ENCODE data around the gene PIAS1.
"Not testable (repeated sequence)": the region's sequence is repeated elsewhere in the genome, so short reads cannot be mapped to it uniquely, and the experiment has no call there.

Gene PIAS1

DNA sequence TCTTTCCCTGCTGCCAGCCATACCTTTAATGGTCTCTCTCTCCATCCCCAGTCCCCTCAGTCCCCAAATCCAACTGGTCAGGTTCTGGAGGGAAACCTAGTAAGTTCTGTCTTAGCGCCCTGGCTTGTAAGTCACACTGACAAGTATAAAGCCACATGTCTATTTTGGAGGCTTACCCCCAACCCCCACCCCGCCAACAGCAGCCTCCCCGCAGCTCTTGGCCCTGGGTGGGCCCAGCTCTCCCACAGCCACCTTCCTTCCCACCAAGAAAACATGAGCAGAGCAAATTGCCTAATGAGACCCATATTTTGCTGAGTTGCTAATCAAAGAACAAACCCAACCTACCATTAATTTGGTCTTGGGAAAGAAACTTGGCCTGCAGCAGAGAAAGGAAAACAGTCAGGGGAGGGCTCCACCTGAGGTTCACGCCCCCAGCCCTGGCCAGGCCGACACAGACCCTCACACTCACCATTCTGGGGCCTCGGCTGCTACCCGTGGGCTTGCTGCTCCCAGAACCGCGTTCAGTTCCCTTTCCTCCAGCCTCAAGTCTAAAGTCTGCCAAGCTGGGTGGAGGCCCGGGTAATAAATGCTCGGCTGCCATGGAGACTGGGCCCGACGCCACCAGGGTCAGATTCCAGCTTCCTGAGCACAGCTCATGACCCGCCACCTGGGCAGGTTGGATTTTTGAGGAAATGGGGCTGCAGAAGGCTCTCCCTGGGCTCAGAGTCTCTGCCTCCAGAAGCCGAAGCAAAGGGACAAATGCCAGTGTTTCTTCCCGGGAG is 150.9 kb downstream of the PIAS1 start, which contains the start of gene CALML4:
Gene CALML4 (minus strand): TSS at position 557 of the 782 bp plus-strand sequence. CDS start 85 bp downstream, at position 472.
- peak; percentile 69 for DNase-seq

DNA sequence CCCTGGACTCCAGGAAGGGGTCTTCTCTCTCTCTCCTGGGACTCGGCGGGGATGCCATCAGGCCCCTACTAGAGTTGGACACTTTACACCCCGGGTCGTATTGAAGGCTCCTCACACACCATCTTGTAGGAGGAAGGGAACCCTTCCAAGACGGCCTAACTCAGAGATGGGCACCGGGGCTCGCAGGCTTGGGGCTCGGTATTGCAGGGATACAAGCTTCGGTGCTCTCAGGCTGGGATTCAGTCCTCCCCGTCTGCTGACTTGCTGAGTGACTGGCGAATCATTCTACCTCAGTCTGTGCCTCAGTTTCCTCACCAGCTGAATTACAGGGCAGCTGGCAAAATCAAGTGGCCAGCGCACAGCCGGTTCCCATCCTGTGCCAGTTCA is 151.4 kb downstream of the PIAS1 start:
- DNase-seq: no peak

- DNase-seq: no peak
Measured at GRCh38 chr15:68205954-68206539, 151.9 kb downstream of the PIAS1 start.

GRCh38 chr15:68206711-68207151 is 152.6 kb downstream of the PIAS1 start:
- no peak for DNase-seq

GRCh38 chr15:68207176-68207935 is 153.2 kb downstream of the PIAS1 start:
- DNase-seq: no peak

DNA sequence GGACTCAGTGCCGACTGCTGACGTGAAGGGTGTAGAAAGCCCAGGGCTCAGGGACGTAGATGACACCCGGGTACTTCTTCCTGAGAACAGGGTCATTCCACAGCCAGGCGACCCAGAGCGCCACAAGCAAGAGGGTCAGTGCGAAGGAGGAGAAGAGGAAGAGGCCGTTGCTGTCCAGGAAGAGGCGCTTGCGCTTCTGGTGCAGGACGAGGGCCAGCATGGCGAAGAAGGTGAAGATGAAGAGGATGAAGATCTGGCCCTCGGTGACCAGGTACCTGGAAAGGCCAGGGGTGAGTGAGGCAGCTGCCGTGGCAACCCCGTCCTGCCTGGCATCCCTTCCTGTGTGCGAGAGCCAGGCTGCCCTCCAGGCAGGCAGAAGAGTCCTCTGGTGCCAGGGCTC is 154.0 kb downstream of the PIAS1 start:
- DNase-seq: no peak

- no peak for DNase-seq
Measured at GRCh38 chr15:68208636-68209240, 154.6 kb downstream of the PIAS1 start.

GRCh38 chr15:68209272-68209671 is 155.2 kb downstream of the PIAS1 start:
- DNase-seq: no peak

GRCh38 chr15:68209735-68210408 is 155.8 kb downstream of the PIAS1 start:
- DNase-seq: no peak

DNA sequence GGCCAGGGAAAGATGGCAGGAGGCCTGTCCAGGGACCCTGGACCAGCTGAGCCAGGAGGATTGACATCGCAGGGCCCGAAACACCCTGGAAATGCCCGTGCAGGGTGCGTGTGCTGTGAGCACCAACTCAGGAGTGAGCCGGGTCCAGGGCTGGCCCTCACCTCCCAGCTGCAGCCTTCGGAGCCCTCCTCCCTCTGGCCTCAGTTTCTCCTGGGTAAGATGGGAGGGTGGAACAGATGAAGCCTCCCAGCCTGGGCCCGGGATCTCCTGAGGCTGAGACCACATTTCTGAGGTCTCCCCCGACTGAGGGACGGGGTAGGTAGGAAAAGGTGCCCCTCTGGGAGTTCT is 156.3 kb downstream of the PIAS1 start:
- DNase-seq: no peak

DNA sequence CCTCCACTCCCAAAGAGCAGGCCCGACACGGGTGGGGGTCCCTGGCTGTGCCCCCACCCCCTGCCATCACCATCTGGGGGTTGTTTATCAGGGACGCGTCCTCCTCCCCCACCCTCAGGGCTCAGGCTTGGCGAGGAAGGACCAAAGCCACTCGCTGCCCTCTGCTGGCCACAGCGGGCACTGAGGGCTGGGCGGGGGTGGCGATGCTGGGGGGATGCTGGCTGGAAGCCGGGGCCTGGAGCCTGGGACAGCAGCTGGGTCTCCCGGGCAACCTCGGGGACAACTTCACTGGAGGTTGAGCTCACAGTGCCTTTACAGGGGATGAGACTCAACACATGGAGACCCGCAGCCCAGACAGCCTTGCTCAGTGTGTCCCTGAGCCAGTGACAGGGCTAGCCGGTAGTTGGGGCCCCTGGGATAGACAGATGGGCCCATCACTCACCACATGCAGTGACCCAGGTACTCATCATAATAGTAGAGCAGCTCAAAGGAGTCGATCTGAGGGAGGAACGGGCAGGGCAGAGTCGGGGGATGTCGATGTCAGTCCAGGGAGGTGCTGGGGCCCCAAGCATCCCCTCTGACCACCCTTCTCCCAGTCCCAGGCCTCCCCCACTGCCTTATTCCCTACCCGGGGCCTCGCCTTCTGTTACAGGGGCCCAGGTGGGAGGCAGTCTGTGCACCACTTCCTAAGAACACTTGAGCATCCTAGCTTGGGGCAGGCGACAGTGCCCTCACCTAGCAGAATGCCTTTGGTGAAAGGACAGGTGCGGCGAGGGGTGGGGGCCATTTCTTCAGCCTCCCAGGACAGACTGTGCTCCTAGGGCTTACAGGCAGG is 156.9 kb downstream of the PIAS1 start:
- DNase-seq: no peak

- no peak for DNase-seq
Measured at GRCh38 chr15:68211656-68212320, 157.7 kb downstream of the PIAS1 start.

GRCh38 chr15:68213491-68213845 is 159.4 kb downstream of the PIAS1 start:
- not testable (repeated sequence) for DNase-seq

- DNase-seq: no peak
Measured at GRCh38 chr15:68213991-68214837, 160.1 kb downstream of the PIAS1 start.

DNA sequence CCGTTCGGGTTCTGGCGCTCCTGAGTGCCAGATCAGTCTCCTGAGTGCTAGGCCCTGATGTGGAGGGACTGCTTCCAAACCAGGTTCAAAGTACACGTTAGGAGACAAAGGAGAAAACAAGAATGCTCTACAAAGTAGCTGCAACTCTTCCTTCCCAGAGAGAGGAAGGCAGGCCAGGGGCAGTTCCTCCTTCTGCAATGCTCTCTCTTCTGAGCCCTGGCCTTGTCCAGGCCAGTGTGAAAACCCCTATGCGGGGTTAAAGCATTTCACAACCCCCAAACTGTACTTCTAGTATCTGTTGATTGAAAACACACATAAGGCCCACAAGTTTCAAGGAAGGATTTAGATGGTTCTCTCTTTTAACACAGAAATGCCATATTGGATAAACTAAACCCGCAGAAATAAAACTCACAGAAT is 160.7 kb downstream of the PIAS1 start:
- DNase-seq: no peak

DNA sequence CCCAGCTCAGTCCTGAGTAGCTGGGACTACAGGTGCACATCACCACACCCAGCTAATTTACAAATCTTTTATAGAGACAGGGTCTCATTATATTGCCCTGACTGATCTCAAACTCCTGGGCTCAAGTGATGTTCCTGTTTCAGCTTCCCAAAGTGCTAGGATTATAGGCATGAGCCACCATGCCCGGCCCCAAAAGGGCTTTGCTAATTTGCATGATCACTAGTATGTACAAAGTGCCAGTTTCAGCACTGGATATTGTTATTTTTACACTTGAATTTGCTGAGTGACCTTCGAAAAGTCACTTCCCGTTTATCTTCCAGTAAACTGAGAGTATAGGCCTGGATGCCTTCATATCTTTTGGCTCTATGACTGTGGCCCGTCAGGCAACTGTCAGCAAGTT is 163.2 kb downstream of the PIAS1 start:
- DNase-seq: no peak

DNA sequence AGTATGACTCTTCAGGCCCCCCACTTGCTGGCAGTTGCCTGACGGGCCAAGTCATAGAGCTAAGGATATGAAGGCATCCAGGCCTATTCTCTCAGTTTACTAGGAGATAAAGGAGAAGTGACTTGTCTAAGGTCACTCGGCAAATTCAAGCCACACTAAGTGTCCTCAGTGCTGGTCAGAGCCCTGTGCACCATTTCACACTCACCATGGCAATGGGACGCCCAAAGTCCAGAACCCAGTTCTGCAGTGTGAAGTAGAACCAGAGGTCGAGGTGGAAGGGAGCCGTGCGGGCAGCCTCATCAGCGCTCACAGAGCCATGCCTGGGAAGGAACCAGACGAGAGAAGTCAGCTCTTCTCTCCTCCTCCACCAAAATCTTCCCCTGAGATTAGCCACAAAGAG is 164.2 kb downstream of the PIAS1 start:
- DNase-seq: no peak

DNA sequence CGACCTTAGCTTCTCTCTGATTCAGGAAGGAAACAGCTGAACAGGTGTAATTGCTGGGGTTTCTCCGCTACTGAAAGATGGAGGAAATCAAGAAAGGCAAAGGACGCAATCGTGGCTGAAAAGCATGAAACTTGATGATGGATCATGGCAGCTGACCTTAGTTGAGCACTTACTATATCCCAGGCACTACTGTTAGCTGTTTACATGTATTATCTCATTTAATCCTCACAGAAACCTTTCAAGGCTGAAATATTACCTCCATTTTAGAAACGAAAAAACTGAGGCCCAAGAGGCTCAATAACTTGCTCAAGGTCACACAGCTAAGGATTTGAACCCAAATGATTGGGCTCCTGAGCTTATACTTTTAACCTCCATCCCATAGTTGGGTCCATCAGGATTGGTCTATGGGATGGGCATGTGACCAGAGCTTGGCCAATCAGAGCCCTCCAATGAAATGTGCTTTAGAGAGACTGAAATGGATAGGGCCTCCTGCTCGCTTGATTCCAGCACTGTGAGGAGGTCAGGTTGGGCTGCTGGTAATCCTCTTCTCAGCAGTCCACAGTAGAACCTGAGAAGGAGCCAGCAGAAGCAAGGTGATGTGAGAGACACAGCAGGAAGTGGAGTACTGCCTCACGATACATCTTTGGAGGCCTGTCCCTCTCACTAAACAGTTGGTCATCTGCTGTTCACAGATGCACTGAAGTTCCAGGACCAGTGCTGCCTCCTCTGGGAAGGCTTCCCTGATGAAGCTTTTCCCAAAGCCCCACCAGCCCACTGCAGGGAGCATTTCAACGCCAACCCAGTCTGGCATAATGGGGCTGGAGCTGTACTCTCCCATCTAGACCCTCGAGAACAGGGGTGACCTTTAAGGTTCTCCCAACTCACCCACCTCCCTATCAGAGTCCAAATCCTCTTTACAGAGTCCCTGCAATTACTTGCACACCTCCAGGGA is 165.0 kb downstream of the PIAS1 start:
- DNase-seq: no peak

DNA sequence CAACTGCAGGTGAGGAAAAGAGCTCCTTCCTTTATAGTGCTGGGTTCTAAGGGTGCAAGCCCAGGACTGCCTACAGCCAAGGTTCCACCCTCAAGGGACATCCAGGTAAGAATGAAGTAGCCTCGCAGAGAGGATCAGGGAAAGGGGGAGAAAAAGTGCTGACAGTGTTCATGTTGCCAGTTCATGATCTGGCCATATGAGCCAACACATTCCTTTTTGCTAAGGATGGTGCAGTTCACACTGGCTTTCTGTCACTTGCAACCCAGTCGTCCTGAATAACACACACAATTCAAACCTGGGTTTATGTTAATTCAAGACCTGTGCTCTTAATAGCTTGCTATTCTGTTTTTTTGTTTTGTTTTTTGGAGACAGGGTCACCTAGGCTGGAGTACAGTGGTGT is 166.4 kb downstream of the PIAS1 start:
- no peak for DNase-seq
